ENCODE results near the gene DYNLRB1. TPM values are rescaled to one million over a fixed set of nuclear protein-coding genes. Genes with fewer than 3 reads are reported as not detected.

Gene DYNLRB1
- total and polyA plus RNA-seq, 2 donors (not counting 3 experiments of a cell fraction or from before 2014, with no cell fraction given): 142 to 245 TPM

GRCh38 chr20:34582911-34583310, 66.7 kb downstream of the DYNLRB1 start:
- Histone ChIP-seq H3K9ac (replicated peaks; ENCODE audit: extremely low read depth, insufficient read depth, low read length) (no peak overlapping the region), H3K4me1 (ENCODE audit: control insufficient read depth, extremely low read depth, insufficient read depth, low read length) (peaks cover 14% of the 10 kb centered on the region), H3K4me3 (replicated peaks in 1 of 3; ENCODE audit: insufficient read depth in 1 of 3, low read depth in 1 of 3, low read length in 3 of 3) (no peak overlapping the region), H4K20me1 (replicated peaks; ENCODE audit: control insufficient read depth, extremely low read depth, insufficient read depth, low read length) (no peaks in the 10 kb centered on the region), H3K79me2 (ENCODE audit: control insufficient read depth, insufficient read depth, low read length) (no peaks in the 10 kb centered on the region), H3K27ac (ENCODE audit: insufficient read depth, low read depth, low read length) (no peak overlapping the region), H3K9me3 (replicated peaks; ENCODE audit: control insufficient read depth, insufficient read depth, low read length) (no peaks in the 10 kb centered on the region), H3K27me3 (ENCODE audit: control insufficient read depth in 2 of 2, insufficient read depth in 2 of 2, low read length in 2 of 2) (no peaks in the 10 kb centered on the region), H3K4me2 (ENCODE audit: insufficient read depth, low read length) (no peak overlapping the region), H2AFZ (ENCODE audit: low read depth, low read length) (no peak overlapping the region), H3K36me3 (ENCODE audit: control insufficient read depth in 2 of 2, extremely low read depth in 1 of 2, insufficient read depth in 2 of 2, low read length in 2 of 2) (peaks cover 0 to 5% of the 10 kb centered on the region in 2 experiments), H3K9me1 (replicated peaks; ENCODE audit: control insufficient read depth, extremely low read depth, insufficient read depth, low read length) (no peaks in the 10 kb centered on the region)
- intact Hi-C loops (cut with micrococcal nuclease): no loop called here
- DNase-seq (ENCODE audit: low read depth, low spot score): no peak
- CTCF ChIA-PET: interaction anchor here (0.7 to 3.4 kb wide), 5 partner anchors 10 to 187 kb away, joined by 3 to 15 read pairs (median 5); no protein-coding TSS in a partner anchor
- dilution Hi-C loops (cut with MboI; ENCODE audit: extremely low pct_ligation_motif_present, low sequenced_read_pairs): no loop called here
- no TSS peak for BruUV-seq (replicated peaks)
- POLR2A ChIA-PET: interaction anchor here (0.6 kb wide), 1 partner anchor 121 kb away, joined by 7 read pairs; the partner anchor contains the start of gene TP53INP2
- TF ChIP-seq MAX (IDR thresholded peaks at IDR 0.05; ENCODE audit: insufficient read depth, insufficient read length) (no peak), MYC (IDR thresholded peaks at IDR 0.05; ENCODE audit: low read depth, low read length) (no peak), CTCF (IDR thresholded peaks at IDR 0.05; ENCODE audit: extremely low read depth in 1 of 2, insufficient read depth in 1 of 2, low read depth in 1 of 2, low read length in 2 of 2) (no peak), FOS (IDR thresholded peaks at IDR 0.05; ENCODE audit: borderline replicate concordance, insufficient read depth, low read length) (no peak), JUN (IDR thresholded peaks at IDR 0.05; ENCODE audit: borderline replicate concordance, insufficient read depth, insufficient read length, low read depth) (no peak), POLR2A (IDR thresholded peaks at IDR 0.05; ENCODE audit: low read depth, low read length) (no peak), EZH2 (IDR thresholded peaks at IDR 0.05; ENCODE audit: borderline replicate concordance, low read depth, low read length, severe bottlenecking) (no peak), GATA2 (IDR thresholded peaks at IDR 0.05; ENCODE audit: insufficient read depth, insufficient read length, low read depth, low read length) (no peak), POLR2AphosphoS5 (IDR thresholded peaks at IDR 0.05; ENCODE audit: insufficient read depth, low read depth, low read length) (no peak)
- no peak for FAIRE-seq
